ENCODE measurements around the gene PRPF8.
A peak's percentile ranks its signal among the peaks of the same experiment; 100 is the strongest.

Gene PRPF8

GRCh38 chr17:1684378-1685189 lies at the start of gene PRPF8:
Gene PRPF8 (minus strand): TSS chr17:1684867. CDS start chr17:1684571, 296 bp downstream.
- TF ChIP-seq, protein P1, sequence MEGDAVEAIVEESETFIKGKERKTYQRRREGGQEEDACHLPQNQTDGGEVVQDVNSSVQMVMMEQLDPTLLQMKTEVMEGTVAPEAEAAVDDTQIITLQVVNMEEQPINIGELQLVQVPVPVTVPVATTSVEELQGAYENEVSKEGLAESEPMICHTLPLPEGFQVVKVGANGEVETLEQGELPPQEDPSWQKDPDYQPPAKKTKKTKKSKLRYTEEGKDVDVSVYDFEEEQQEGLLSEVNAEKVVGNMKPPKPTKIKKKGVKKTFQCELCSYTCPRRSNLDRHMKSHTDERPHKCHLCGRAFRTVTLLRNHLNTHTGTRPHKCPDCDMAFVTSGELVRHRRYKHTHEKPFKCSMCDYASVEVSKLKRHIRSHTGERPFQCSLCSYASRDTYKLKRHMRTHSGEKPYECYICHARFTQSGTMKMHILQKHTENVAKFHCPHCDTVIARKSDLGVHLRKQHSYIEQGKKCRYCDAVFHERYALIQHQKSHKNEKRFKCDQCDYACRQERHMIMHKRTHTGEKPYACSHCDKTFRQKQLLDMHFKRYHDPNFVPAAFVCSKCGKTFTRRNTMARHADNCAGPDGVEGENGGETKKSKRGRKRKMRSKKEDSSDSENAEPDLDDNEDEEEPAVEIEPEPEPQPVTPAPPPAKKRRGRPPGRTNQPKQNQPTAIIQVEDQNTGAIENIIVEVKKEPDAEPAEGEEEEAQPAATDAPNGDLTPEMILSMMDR (IDR thresholded peaks at IDR 0.05; ENCODE audit: insufficient read depth, low read depth, low read length, missing control alignments) = no peak
- peak within 1 kb of the TSS; percentile 81 for H3K4me3 ChIP-seq (ENCODE audit: low read length)
- peak; percentile 98 for DNase-seq (ENCODE audit: low read depth)

GRCh38 chr17:1733759-1734158 lies 49.1 kb upstream of the PRPF8 start:
- no peak overlapping the region for H3K4me3 ChIP-seq (ENCODE audit: low read length)
- DNase-seq (ENCODE audit: low read depth) = no peak
- TF ChIP-seq, protein P1 (IDR thresholded peaks at IDR 0.05; ENCODE audit: insufficient read depth, low read depth, low read length, missing control alignments) = no peak

GRCh38 chr17:1732833-1733321 lies 48.2 kb upstream of the PRPF8 start:
- no peak for DNase-seq (ENCODE audit: low read depth)
- no peak overlapping the region for H3K4me3 ChIP-seq (ENCODE audit: low read length)
- TF ChIP-seq, protein P1 (IDR thresholded peaks at IDR 0.05; ENCODE audit: insufficient read depth, low read depth, low read length, missing control alignments) = no peak

GRCh38 chr17:1732241-1732832 lies 47.7 kb upstream of the PRPF8 start:
- TF ChIP-seq, protein P1 (IDR thresholded peaks at IDR 0.05; ENCODE audit: insufficient read depth, low read depth, low read length, missing control alignments) = no peak
- DNase-seq (ENCODE audit: low read depth) = no peak
- no peak overlapping the region for H3K4me3 ChIP-seq (ENCODE audit: low read length)

- H3K4me3 ChIP-seq (ENCODE audit: low read length) = no peak overlapping the region
- TF ChIP-seq, protein P1 (IDR thresholded peaks at IDR 0.05; ENCODE audit: insufficient read depth, low read depth, low read length, missing control alignments) = no peak
- no peak for DNase-seq (ENCODE audit: low read depth)
These were observed 46.5 kb upstream of the PRPF8 start for GRCh38 chr17:1731194-1731506.

- DNase-seq (ENCODE audit: low read depth) = peak; percentile 67
- TF ChIP-seq, protein P1 (IDR thresholded peaks at IDR 0.05; ENCODE audit: insufficient read depth, low read depth, low read length, missing control alignments) = no peak
- no peak overlapping the region for H3K4me3 ChIP-seq (ENCODE audit: low read length)
These were observed 45.9 kb upstream of the PRPF8 start for GRCh38 chr17:1730326-1731193.
